SK-N-SH treated with all-trans-retinoic acid at 6 μM for 48 hours (cell line): ENCODE measurements around the gene SLC27A5.

Experiments
- ATAC-seq: fragments of 200-7000 bp; cut with Tn5 transposase; 3 replicates; pipeline ENCODE4 v1.9.1; 2020; ENCODE audit warnings: mild to moderate bottlenecking, moderate library complexity
- ARNTL ChIP-seq: fragments of 450-650 bp; formaldehyde crosslinking; IDR thresholded peaks from 2 replicates; pipeline ENCODE4 v1.5.0; 2020; ENCODE audit warnings: low read depth, mild to moderate bottlenecking, moderate library complexity, borderline replicate concordance
- BACH2 ChIP-seq: fragments of 250-450 bp; sonication (Bioruptor Pico); IDR thresholded peaks from 2 replicates; pipeline ENCODE4 v1.9.0; 2021; ENCODE audit warnings: mild to moderate bottlenecking, borderline replicate concordance
- CREB5 ChIP-seq: fragments of 250-450 bp; sonication (Bioruptor Pico); IDR thresholded peaks from 2 replicates; pipeline ENCODE4 v1.5.1; 2020; ENCODE audit warnings: low read depth, mild to moderate bottlenecking, moderate library complexity
- CSDC2 ChIP-seq: fragments of 250-450 bp; sonication (Bioruptor Pico); IDR thresholded peaks from 2 replicates; pipeline ENCODE4 v1.5.0; 2020; ENCODE audit warnings: mild to moderate bottlenecking, moderate library complexity
- CSRNP3 ChIP-seq: fragments of 250-450 bp; sonication (Bioruptor Pico); IDR thresholded peaks from 2 replicates; pipeline ENCODE4 v1.5.1; 2021; ENCODE audit warnings: mild to moderate bottlenecking, moderate library complexity
- ESRRG ChIP-seq: fragments of 250-450 bp; sonication (Bioruptor Pico); IDR thresholded peaks from 2 replicates; pipeline ENCODE4 v1.6.1; 2021; ENCODE audit warnings: mild to moderate bottlenecking
- ISL1 ChIP-seq: fragments of 250-450 bp; sonication (Bioruptor Pico); IDR thresholded peaks from 2 replicates; pipeline ENCODE4 v2.1.2; 2022; ENCODE audit warnings: mild to moderate bottlenecking, moderate library complexity
- PATZ1 ChIP-seq: fragments of 250-450 bp; sonication (Bioruptor Pico); IDR thresholded peaks from 2 replicates; pipeline ENCODE4 v1.8.0; 2020; ENCODE audit warnings: mild to moderate bottlenecking, moderate library complexity, borderline replicate concordance
- POU6F1 ChIP-seq: fragments of 250-450 bp; sonication (Bioruptor Pico); IDR thresholded peaks from 2 replicates; pipeline ENCODE4 v1.8.0; 2021; ENCODE audit warnings: low read depth, mild to moderate bottlenecking, moderate library complexity, borderline replicate concordance
- PPARA ChIP-seq: fragments of 250-450 bp; sonication (Bioruptor Pico); IDR thresholded peaks from 2 replicates; pipeline ENCODE4 v1.5.0; 2020; ENCODE audit warnings: mild to moderate bottlenecking, borderline replicate concordance
- RARB ChIP-seq: fragments of 250-450 bp; sonication (Bioruptor Pico); IDR thresholded peaks from 2 replicates; pipeline ENCODE4 v1.8.0; 2021; ENCODE audit warnings: mild to moderate bottlenecking, moderate library complexity
- SNAI2 ChIP-seq: fragments of 250-450 bp; sonication (Bioruptor Pico); IDR thresholded peaks from 2 replicates; pipeline ENCODE4 v1.5.0; 2020; ENCODE audit warnings: mild to moderate bottlenecking, moderate library complexity
- TOX ChIP-seq: fragments of 250-450 bp; sonication (Bioruptor Pico); IDR thresholded peaks from 2 replicates; pipeline ENCODE4 v1.8.0; 2021; ENCODE audit warnings: mild to moderate bottlenecking, moderate library complexity, borderline replicate concordance
- TSHZ2 ChIP-seq: fragments of 250-450 bp; sonication (Bioruptor Pico); IDR thresholded peaks from 2 replicates; pipeline ENCODE4 v1.5.0; 2020; ENCODE audit warnings: mild to moderate bottlenecking, moderate library complexity
- ZC3H10 ChIP-seq: fragments of 250-450 bp; sonication (Bioruptor Pico); IDR thresholded peaks from 2 replicates; pipeline ENCODE4 v1.5.1; 2021; ENCODE audit warnings: mild to moderate bottlenecking, moderate library complexity
- ZFP30 ChIP-seq: fragments of 450-650 bp; formaldehyde crosslinking; IDR thresholded peaks from 2 replicates; pipeline ENCODE4 v1.5.0; 2022; ENCODE audit warnings: mild to moderate bottlenecking, moderate library complexity
- ZNF565 ChIP-seq: fragments of 450-650 bp; formaldehyde crosslinking; conservative IDR thresholded peaks from 2 replicates; pipeline ENCODE4 v1.5.0; 2020; ENCODE audit warnings: low read depth, mild to moderate bottlenecking, moderate library complexity
- ZNF8 ChIP-seq: fragments of 450-650 bp; formaldehyde crosslinking; IDR thresholded peaks from 2 replicates; pipeline ENCODE4 v1.5.0; 2020; ENCODE audit warnings: mild to moderate bottlenecking, moderate library complexity

Gene SLC27A5

GRCh38 chr19:58466089-58466759, 45.6 kb downstream of the SLC27A5 start (continued):
- no peak for TF ChIP-seq PPARA (CRISPR knock-in tag)
- TF ChIP-seq, all 23 proteins: peak for 0

- no peak for ATAC-seq
- TF ChIP-seq ISL1 (CRISPR knock-in tag) (no peak), CSRNP3 (CRISPR knock-in tag) (no peak), CREB5 (no peak), PATZ1 (CRISPR knock-in tag) (no peak), ZFP30 (CRISPR knock-in tag) (no peak), ZNF565 (no peak), ZNF8 (CRISPR knock-in tag) (no peak), CSDC2 (CRISPR knock-in tag) (no peak), POU6F1 (CRISPR knock-in tag) (no peak), PPARA (CRISPR knock-in tag) (no peak), TOX (no peak), BACH2 (CRISPR knock-in tag) (no peak)
These were observed 51.8 kb downstream of the SLC27A5 start for GRCh38 chr19:58460039-58460438.

GRCh38 chr19:58456111-58456510, 55.7 kb downstream of the SLC27A5 start:
- no peak for ATAC-seq
- no peak for TF ChIP-seq CSDC2 (CRISPR knock-in tag)
- TF ChIP-seq ZC3H10: no peak
- TF ChIP-seq ISL1 (CRISPR knock-in tag): no peak
- TF ChIP-seq PPARA (CRISPR knock-in tag): no peak
- no peak for TF ChIP-seq TSHZ2
- TF ChIP-seq RARB (CRISPR knock-in tag): no peak
- TF ChIP-seq ZFP30 (CRISPR knock-in tag): no peak
- no peak for TF ChIP-seq ARNTL
- TF ChIP-seq ESRRG: no peak
- no peak for TF ChIP-seq BACH2 (CRISPR knock-in tag)
- TF ChIP-seq ZNF565: no peak
- no peak for TF ChIP-seq SNAI2 (CRISPR knock-in tag)
- TF ChIP-seq CREB5: no peak
- no peak for TF ChIP-seq PATZ1 (CRISPR knock-in tag)
